SU-DHL-6 (cell line): ENCODE measurements around the gene MBD5.

ENCODE experiments used
- EZH2phosphoT487 ChIP-seq: fragments of 200-600 bp; sonication (generic), shearing (Covaris generic); conservative IDR thresholded peaks from 2 replicates; pipeline ENCODE4 v1.6.1; 2018; ENCODE audit warnings: mild to moderate bottlenecking, antibody characterized with exemption, low read length, moderate library complexity, mixed read lengths
- TF ChIP-seq, protein P1 (sequence below): fragments of 200-600 bp; sonication (generic); IDR thresholded peaks from one replicate; pipeline ENCODE4 v1.5.1; 2017; ENCODE audit warnings: antibody characterized with exemption, mild to moderate bottlenecking, low read length, moderate library complexity; ENCODE audit not compliant: insufficient read depth, poor library complexity, severe bottlenecking

DNA sequence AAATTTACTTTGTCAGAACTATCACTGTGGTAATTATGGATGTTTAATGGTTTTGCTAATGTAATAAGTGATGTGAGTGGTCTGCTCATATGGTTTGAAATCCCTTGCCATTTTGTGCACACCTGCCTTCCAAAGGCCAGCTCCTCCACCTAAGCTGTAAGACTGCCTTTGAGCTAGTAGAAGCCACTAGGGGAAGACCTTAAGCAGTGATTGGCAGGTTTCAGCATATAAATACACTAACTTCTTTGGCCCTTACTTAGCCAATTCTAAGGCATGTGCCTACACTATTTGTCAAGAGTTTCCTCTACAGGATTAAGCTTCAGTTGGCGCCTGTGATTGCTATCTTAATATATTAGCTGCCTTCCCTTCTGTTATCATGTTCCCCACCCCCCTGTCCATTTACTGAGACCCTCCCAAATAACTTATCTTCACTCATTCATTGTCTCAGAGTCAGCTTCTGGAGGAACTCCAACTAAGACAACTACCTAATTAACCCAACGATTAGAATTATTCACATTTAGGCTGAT lies 141.1 kb downstream of the MBD5 start:
- TF ChIP-seq, protein P1, sequence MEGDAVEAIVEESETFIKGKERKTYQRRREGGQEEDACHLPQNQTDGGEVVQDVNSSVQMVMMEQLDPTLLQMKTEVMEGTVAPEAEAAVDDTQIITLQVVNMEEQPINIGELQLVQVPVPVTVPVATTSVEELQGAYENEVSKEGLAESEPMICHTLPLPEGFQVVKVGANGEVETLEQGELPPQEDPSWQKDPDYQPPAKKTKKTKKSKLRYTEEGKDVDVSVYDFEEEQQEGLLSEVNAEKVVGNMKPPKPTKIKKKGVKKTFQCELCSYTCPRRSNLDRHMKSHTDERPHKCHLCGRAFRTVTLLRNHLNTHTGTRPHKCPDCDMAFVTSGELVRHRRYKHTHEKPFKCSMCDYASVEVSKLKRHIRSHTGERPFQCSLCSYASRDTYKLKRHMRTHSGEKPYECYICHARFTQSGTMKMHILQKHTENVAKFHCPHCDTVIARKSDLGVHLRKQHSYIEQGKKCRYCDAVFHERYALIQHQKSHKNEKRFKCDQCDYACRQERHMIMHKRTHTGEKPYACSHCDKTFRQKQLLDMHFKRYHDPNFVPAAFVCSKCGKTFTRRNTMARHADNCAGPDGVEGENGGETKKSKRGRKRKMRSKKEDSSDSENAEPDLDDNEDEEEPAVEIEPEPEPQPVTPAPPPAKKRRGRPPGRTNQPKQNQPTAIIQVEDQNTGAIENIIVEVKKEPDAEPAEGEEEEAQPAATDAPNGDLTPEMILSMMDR, result no peak
- no peak for TF ChIP-seq EZH2phosphoT487
